Germinal center (tissue), 1 donor: ENCODE measurements around the gene HSDL2.
"Not testable (repeated sequence)": the region's sequence is repeated elsewhere in the genome, so short reads cannot be mapped to it uniquely, and the experiment has no call there.

ENCODE experiments used
- DNase-seq: peaks from one replicate; pipeline ENCODE4 v3.0.0; 2012; ENCODE audit warnings: mixed read lengths, low spot score

Gene HSDL2

GRCh38 chr9:112396872-112397271 is 17.0 kb downstream of the HSDL2 start:
- DNase-seq = no peak

DNA sequence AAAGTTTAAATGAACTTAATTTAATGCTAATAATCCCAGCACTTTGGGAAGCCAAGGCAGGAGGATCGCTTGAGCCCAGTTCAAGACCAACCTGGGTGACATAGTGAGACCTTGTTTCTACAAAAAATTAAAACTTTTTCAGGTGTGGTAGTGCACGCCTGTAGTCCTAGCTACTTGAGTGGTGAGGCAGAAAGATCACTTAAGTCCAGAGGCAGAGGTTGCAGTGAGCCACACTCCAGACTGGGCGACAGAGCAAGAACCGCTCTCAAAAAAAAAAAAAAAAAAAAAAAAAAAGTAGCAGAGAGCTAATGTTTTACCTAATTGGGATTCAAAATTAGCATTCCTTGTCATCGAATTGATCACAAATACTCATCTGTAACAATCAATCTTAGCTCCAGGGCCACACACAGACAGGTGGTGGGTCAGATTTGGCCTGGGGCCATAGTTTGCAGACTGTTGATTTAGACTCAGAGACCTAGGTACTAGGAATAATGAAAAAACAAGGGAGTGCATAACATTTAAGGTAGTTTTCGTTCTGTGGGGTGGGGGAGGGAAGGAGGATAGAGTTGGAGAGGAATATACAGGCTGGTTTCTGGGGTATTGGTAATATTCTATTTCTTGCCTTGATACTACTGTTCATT is 21.4 kb downstream of the HSDL2 start:
- DNase-seq = no peak

DNA sequence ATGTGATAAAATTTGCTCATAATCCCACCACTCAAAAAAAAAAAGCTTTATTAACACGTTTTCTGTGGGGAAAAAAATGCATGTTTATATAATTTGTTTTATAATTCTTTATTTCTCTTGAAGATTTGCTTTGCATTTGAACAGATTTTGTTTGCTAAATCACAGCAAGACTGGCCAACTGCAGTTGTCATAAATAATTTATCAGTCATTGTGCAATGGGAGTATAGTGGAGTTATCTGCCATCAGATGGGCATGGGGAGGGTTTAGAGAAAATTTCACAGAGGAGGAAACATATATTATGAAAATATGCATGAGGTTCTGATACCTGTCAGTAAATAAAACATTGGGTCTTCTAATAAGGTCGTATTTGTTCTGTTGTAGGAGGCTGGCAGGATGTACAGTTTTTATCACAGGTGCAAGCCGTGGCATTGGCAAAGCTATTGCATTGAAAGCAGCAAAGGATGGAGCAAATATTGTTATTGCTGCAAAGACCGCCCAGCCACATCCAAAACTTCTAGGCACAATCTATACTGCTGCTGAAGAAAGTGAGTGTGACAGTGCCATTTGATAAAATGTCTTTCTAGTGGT is 23.8 kb downstream of the HSDL2 start:
- no peak for DNase-seq

GRCh38 chr9:112404508-112404932 is 24.6 kb downstream of the HSDL2 start:
- DNase-seq = no peak

- no peak for DNase-seq
Measured at GRCh38 chr9:112408275-112408674, 28.4 kb downstream of the HSDL2 start.

DNA sequence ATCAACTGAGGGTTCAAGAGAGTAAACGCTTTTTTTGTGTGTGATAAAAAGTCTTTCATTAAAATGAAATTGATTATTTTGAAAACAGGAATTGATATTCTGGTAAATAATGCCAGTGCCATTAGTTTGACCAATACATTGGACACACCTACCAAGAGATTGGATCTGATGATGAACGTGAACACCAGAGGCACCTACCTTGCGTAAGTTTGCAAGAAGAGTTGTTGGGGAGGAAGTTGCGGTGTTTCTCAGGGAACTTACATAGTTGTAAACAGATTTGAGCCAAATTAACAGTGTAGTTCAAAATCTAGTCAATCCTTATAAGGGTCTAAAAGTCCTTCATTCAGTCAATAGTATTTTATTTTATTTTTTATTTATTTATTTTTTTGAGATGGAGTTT is 28.9 kb downstream of the HSDL2 start:
- DNase-seq = no peak

GRCh38 chr9:112409758-112410157 is 29.9 kb downstream of the HSDL2 start:
- DNase-seq = no peak

- no peak for DNase-seq
Measured at GRCh38 chr9:112411626-112412027, 31.7 kb downstream of the HSDL2 start.

GRCh38 chr9:112413728-112414127 is 33.8 kb downstream of the HSDL2 start:
- not testable (repeated sequence) for DNase-seq

DNA sequence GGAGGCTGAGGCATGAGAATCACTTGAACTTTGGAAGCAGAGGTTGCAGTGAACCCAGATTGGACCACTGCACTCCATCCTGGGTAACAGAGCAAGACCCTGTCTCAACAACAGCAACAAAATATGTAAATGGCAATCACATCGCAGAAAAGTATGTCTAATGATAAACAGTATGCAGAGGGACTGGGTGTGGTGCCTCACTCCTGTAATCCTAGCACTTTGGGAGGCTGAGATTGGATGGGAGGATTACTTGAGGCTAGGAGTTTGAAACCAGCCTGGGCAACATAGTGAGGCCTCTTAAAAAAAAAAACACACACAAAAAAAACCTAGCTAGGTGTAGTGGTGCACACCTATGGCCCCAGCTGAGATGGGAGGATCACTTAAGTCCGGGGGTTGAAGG is 40.3 kb downstream of the HSDL2 start:
- DNase-seq = no peak

DNA sequence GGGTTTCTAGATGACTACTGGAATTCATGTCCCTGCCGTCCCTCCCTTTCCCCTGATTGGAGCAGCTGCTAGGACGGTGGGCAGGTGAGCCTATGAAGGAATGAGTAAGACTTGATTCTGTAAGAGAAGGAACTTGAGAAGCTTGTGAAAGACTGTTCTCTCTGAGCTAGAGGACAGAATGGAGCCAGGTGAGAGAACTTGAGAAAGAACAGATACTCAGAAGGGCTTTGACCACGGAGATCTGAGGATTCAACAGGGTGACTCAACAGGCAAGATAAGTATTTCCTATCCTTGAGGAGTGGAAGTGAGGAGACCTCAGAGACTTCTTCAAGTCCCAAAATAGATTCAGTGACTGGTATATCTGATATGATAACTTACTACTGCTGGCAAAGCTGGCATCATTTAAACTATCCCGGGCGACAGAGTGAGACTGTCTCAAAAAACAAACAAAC is 41.9 kb downstream of the HSDL2 start:
- no peak for DNase-seq

- DNase-seq = no peak
Measured at GRCh38 chr9:112422417-112423148, 42.7 kb downstream of the HSDL2 start.

DNA sequence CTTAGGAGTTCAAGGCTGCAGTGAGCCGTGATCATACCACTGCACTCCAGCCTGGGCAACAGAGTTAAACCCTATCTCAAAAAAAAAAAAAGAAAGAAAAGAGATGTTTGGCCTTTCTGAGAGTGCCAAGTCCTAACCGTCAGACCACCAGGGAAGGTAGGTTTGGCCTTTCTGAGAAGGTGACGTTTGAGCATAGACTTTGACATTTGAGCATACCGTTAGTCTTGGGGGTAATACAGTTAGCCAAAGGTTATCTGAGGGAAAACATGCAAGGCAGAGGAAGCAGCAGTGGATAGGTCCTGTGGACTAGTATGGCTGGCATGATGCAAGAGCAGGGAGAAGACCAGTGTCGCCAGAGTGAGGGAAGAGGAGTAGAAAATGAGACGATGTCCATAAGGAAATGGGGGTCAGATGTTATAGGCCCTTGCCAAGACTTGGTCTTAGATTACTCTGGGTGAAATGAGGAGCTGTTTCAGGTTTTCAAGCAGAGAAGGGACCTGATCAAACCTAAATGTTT is 50.2 kb downstream of the HSDL2 start:
- no peak for DNase-seq

GRCh38 chr9:112433499-112434392 is 53.8 kb downstream of the HSDL2 start:
- DNase-seq = no peak

- no peak for DNase-seq
Measured at GRCh38 chr9:112434487-112434886, 54.6 kb downstream of the HSDL2 start.

DNA sequence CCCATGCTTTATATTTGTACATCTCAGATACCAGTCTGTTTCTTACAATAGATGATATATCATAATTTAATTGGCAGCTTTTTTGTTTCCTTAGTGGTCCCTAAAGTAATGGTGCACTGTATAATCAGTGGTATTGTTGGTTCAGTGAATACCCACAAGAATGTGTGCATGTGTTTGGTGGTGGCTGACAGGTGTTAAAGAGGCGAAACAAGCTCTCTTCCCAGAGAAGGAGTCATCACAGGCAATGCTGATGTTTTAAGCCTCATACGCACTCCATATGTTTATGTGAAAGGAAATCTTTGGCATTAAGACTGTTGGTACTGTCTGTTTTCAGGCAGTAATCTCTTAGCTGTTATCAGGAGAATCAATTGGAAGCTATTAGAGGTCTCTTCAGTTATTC is 57.5 kb downstream of the HSDL2 start:
- no peak for DNase-seq

DNA sequence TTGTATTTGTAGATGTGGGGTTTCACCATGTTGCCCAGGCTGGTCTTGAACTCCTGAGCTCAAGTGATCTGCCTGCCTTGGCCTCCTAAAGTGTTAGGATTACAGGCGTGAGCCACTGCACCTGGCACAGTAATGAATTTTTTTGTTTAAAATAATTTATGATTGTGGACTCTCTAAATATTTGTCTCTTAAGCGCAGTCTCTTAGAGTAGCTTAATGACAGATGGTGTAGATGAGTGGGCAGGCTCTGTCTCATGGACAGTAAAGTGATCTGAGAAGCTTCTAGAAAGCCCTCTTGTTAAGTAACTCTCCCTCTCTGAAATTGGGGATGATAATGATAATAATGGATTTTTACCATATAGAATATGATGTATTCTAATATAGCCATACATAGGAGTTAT is 59.3 kb downstream of the HSDL2 start:
- DNase-seq = no peak

DNA sequence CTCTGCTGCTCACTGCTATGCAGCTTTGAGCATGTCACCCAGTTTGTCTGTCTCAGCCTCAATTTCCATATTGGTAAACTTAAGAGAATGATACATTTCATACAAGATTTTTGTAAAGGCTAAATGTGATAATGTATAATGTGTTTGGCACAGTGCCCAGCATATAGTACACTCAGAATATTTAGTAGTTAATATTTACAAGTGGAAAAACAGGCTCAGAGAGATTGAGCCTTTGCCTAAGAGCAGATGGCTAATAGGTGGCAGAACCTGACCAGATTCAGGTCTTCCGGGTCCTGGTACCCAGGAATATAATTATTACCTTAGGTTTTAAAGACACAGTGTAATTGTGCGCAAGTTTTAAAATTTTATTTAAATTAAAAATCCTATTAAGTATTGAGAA is 59.9 kb downstream of the HSDL2 start:
- no peak for DNase-seq

- DNase-seq = no peak
Measured at GRCh38 chr9:112443200-112443599, 63.3 kb downstream of the HSDL2 start.

DNA sequence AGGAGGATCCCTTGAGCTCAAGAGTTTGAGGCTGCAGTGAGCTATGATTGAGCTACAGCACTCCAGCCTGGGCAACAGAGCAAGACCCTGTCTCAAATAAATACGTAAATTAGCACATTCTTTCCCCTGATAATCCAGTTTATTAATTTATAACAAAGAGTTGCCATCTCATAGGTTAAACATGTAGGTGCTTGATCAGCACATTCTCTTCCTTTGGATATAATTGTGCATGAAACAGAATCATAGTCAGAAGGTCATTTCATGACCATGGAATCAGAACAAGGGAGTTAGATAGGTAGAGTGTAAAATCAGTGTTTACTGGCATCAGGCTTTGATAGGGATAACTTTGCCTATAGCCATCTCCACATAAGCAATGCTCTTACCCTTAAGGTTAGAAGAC is 63.7 kb downstream of the HSDL2 start:
- no peak for DNase-seq

GRCh38 chr9:112445196-112445595 is 65.3 kb downstream of the HSDL2 start:
- peak; percentile 6 for DNase-seq

GRCh38 chr9:112446080-112446479 is 66.2 kb downstream of the HSDL2 start:
- no peak for DNase-seq
